Middle frontal gyrus (tissue), 1 donor: ENCODE results near the gene NPHS2.

Experiments
- DNase-seq: peaks from one replicate; pipeline ENCODE4 v3.0.0-alpha.2; 2015; ENCODE audit warnings: low spot score; ENCODE audit errors: extremely low spot score

Gene NPHS2

GRCh38 chr1:179575497-179576314 is at the start of gene NPHS2:
Gene NPHS2 (minus strand): TSS chr1:179575948. CDS start chr1:179575864, 84 bp downstream.
- DNase-seq = no peak

- DNase-seq = no peak
Observed at GRCh38 chr1:179612361-179612760, 36.6 kb upstream of the NPHS2 start.

- no peak for DNase-seq
Observed at GRCh38 chr1:179601093-179601492, 25.3 kb upstream of the NPHS2 start.

- no peak for DNase-seq
Observed at GRCh38 chr1:179599623-179600249, 24.0 kb upstream of the NPHS2 start.

GRCh38 chr1:179598631-179599030 is 22.9 kb upstream of the NPHS2 start:
- no peak for DNase-seq

GRCh38 chr1:179591592-179592580 is 16.1 kb upstream of the NPHS2 start, which contains the start of gene TDRD5:
Gene TDRD5 (plus strand): TSS chr1:179591832. CDS start chr1:179592616, 784 bp downstream.
- no peak for DNase-seq

- no peak for DNase-seq
Observed at GRCh38 chr1:179591253-179591591, 15.5 kb upstream of the NPHS2 start.

GRCh38 chr1:179590671-179591070 is 14.9 kb upstream of the NPHS2 start:
- no peak for DNase-seq

- no peak for DNase-seq
Observed at GRCh38 chr1:179589509-179589908, 13.8 kb upstream of the NPHS2 start.

- no peak for DNase-seq
Observed at GRCh38 chr1:179588425-179589024, 12.8 kb upstream of the NPHS2 start.

GRCh38 chr1:179587336-179587735 is 11.6 kb upstream of the NPHS2 start:
- no peak for DNase-seq

- DNase-seq = peak; percentile 31
Observed at GRCh38 chr1:179586107-179586823, 10.5 kb upstream of the NPHS2 start.

- DNase-seq = no peak
Observed at GRCh38 chr1:179583771-179584320, 8.1 kb upstream of the NPHS2 start.

- no peak for DNase-seq
Observed at GRCh38 chr1:179576509-179576908, 761 bp upstream of the NPHS2 start.

- DNase-seq = no peak
Observed at GRCh38 chr1:179558078-179558477, 17.7 kb downstream of the NPHS2 start.

- no peak for DNase-seq
Observed at GRCh38 chr1:179554427-179554826, 21.3 kb downstream of the NPHS2 start.

GRCh38 chr1:179550746-179551682 is 24.7 kb downstream of the NPHS2 start:
- no peak for DNase-seq

- DNase-seq = no peak
Observed at GRCh38 chr1:179549368-179549700, 26.4 kb downstream of the NPHS2 start.

GRCh38 chr1:179548666-179549367 is 26.9 kb downstream of the NPHS2 start:
- no peak for DNase-seq
